Stimulated activated CD8-positive, alpha-beta memory T cell treated with anti-CD3 and anti-CD28 coated beads, Interleukin-4, amount 100 ng/mL, for 48 hours (primary cell): ENCODE measurements around the gene NT5M.
"Not testable (repeated sequence)": the region's sequence is repeated elsewhere in the genome, so short reads cannot be mapped to it uniquely, and the experiment has no call there.

Source experiments
- DNase-seq: peaks from one replicate; pipeline ENCODE4 v3.0.0-alpha.2; 2020

Gene NT5M

GRCh38 chr17:17303010-17303846, at the start of gene NT5M:
Gene NT5M (plus strand): TSS chr17:17303373. CDS start chr17:17303551, 178 bp downstream.
- DNase-seq: peak; percentile 82

DNA sequence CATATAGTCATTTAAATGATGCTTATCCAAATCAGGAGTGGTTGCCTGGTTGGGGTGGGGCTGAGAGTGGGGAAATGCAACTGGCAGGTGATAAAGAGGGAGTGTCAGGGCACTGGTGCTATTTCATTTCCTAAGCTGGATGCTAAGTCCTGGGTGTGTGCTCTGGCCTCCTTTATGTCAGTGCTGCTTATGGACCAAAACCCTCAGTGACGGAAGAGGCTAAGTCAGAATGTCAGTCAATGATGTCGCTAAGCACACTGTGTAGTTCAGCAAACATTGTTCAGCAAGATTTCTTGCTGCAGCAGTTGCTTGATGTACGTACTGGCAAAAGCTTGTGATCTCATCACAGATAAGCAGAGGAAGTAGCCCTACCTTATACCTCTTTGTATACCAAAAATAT, 49.8 kb upstream of the NT5M start:
- no peak for DNase-seq

GRCh38 chr17:17254036-17254435, 49.1 kb upstream of the NT5M start:
- DNase-seq: no peak

- DNase-seq: not testable (repeated sequence)
These were observed 47.5 kb upstream of the NT5M start for GRCh38 chr17:17255689-17256088.

DNA sequence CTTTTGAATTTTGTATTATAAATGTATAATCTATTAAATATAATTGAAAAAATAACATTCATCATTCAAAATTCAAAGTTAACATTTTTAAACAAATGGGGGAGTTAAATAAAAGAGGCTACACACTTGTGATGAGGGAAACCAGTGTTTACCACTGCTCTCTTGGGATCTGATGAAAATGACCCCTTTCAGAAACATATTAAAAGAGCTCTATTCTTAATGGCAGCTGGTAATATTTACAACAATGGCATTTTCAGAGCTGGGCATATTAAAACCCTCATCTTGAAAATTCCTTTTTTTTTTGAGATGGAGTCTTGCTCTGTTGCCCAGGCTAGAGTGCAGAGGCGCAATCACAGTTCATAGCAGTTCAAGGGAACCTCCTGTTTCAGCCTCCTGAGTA, 46.9 kb upstream of the NT5M start:
- no peak for DNase-seq

DNA sequence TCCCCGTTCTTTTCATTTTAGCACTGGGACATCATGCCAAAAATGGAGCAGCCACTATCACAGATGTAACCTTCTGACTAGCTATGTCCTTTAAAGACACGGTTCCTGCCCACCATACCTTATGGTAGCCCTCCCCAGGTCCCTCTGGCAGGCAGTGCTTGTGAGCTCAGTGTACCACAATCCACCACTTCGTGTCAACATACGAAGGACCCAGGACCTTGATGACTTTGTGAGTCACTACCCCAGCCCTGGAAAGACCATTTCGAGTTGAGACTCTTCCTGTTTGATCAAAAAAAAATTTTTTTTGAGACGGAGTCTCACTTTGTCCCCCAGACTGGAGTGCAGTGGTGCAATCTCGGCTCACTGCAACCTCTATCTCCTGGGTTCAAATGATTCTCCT, 45.2 kb upstream of the NT5M start:
- no peak for DNase-seq

DNA sequence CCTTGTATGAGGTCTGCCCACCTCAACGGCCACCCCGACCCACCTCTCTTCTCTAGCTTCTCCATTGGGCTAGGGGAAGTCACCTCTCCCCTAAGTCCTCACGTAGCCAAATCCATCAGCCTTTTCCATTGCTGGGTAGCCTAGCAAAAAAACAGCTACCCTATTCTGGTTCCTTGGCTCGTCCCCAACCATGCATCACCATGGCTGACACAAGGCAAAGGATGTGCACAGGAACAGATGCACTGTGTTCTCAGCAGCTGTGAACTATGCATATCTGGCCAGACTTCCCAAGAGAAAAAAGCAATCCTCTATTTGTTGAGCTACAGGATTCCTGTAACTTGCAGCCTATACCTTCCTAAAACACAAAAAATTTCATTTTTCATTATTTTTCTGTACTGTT, 44.2 kb upstream of the NT5M start:
- DNase-seq: no peak

DNA sequence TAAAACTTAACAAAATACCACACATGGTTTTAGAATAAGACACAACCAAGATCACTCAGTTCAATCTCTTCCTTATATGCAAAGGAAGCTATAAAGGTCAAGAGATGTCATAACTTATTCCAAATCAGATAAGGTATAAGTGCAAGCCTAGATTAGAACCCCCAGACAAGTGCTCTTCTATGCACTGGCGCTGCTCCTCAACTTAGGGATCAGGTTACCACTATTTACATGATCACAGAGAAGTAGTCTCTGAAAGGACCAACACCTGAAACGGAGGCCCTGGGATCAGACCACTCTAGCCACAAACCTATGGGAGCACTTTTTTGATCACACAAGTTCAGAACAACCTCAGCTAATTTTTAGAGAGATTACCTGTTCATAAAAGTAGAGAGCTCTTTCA, 38.7 kb upstream of the NT5M start:
- DNase-seq: no peak

DNA sequence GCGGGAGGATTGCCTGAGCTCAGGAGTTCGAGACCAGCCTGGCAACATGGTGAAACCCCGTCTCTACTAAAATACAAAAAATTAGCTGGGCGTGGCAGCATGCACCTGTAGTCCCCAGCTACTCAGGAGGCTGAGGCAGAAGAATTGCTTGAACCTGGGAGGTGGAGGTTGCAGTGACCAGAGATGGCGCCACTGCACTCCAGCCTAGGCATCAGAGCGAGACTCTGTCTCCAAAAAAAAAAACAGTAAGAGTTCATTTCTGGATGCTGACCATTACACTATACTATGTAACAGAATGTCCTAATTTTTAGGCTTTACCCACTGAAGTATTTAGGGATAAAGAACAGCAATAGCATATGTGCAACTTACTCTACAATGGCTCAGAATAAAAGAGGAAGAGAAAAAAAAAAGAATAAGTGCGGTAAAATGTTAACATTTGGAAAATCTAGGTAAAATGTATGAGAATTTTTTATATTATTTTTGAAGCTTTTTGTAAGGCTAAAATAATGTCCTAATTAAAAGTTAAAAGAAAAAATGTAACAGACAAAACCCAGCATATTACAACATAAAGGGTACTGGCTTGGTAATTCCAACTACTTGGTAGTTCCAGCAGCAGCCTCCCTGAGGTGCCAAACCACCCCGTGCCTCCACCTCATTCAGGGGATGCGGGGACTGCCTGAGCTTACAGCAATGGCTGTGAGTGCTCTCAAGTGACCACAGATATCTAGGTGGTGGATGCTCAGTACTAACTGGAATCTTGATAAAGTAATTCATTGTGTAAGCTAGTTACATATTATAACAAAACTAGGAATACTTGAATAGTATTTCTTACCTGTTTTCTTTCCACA, 33.0 kb upstream of the NT5M start:
- peak; percentile 37 for DNase-seq

GRCh38 chr17:17275971-17276370, 27.2 kb upstream of the NT5M start:
- no peak for DNase-seq

DNA sequence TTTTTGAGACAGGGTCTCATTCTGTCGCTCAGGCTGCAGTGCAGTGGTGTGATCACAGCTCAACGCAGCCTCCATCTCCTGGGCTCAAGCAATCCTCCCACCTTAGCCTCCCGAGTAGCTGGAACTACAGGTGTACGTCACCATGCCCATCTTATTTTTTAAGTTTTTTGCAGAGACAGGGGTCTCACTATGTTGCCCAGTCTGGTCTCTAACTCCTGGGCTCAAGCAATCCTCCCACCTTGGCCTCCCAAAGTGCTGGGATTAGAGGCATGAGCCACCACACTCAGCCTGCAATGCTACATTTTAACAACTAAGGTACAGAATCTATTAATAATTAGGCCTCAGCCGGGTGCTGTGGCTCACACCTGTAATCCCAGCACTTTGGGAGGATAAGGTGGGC, 25.7 kb upstream of the NT5M start:
- not testable (repeated sequence) for DNase-seq

DNA sequence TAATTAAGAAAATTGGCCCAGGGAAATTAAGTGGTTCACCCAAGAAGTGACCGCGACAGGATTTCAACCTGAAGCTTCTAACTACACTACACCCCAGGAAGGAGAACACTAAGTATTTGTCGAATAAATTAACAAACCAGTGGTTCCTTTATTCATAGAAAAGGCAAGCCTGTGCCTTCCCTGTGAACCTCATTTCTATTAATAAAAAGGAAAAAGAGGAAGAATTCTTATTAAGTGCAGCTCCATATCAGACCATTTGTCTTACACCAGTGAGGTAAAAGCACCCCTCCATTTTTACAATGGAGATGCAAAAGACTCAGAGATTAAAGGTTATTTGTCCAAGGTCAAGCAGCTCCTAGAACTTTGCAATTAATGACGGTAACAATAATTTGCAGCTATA, 23.9 kb upstream of the NT5M start:
- no peak for DNase-seq

- DNase-seq: peak; percentile 98
These were observed 22.3 kb upstream of the NT5M start, which contains the start of gene COPS3 for GRCh38 chr17:17280613-17281549. Gene COPS3 (minus strand): TSS chr17:17281246. CDS start chr17:17281186, 60 bp downstream.

- no peak for DNase-seq
These were observed 17.2 kb upstream of the NT5M start for GRCh38 chr17:17285951-17286350.

DNA sequence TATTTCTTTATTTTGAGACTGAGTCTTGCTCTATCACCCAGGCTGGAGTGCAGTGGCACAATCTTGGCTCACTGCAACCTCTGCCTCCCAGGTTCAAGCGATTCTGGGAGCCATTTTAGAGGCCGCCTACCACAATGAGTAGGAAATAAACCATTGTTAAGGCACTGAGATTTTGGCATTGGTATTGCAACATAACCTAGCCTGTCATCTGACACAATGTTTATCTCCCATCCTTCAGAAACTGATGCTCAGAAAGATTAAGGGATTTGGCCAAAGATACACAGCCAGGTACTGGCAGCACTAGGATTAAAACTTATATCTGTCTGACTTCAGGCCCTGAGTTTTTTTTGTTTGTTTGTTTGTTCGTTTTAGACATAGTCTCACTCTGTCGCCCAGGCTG, 14.1 kb upstream of the NT5M start:
- DNase-seq: no peak

DNA sequence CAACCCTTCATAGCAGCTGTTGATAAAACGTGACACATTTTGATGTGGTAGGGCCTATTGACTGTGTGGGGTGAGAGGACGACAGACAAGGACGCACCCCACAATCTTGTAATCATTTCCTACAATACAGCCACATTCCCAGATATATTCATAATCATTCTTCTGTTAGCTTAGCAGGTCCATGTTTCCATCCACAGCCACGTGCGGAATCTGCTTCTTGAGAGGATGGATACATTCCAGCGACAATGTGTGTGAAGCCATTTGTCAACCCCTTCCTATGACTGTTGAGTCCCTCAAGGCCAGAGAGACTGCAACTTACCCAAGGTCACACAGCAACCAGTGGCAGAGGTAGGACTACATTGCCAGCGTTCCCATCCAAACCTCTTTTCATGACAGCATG, 13.5 kb upstream of the NT5M start:
- no peak for DNase-seq

DNA sequence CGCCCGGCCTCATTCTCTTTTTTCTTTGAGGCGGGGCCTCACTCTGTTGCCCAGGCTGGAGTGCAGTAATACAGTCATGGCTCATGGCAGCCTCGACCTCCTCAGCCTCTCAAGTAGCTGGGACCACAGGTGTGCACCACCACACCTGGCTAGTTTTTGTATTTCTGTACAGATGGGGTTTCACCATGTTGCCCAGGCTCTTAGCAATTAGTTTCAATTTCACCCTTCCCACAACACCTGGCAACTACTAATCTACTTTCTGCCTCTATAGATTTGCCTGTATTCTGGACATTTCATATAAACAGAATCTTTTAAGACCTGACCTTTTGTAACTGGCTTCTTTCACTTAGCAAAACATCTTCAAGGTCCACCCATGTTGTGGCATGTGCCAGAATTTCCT, 8.0 kb upstream of the NT5M start:
- DNase-seq: no peak

GRCh38 chr17:17297217-17297616, 6.0 kb upstream of the NT5M start:
- no peak for DNase-seq

DNA sequence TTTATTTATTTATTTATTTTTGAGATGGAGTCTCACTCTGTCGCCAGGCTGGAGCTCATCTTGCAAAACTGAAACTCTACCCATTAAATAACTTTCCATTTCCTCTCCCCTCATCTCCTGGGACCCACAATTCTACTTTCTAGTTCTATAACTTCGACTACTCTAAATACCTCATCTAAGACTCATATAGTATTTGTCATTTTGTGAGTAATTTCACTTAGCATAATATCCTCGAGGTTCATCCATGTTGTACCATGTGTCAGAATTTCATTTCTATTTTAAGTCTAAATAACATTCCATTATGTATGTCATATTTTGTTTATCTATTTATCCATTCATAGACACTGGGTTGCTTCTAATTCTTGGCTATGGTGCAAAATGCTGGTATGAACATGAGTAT, 5.1 kb upstream of the NT5M start:
- DNase-seq: no peak

DNA sequence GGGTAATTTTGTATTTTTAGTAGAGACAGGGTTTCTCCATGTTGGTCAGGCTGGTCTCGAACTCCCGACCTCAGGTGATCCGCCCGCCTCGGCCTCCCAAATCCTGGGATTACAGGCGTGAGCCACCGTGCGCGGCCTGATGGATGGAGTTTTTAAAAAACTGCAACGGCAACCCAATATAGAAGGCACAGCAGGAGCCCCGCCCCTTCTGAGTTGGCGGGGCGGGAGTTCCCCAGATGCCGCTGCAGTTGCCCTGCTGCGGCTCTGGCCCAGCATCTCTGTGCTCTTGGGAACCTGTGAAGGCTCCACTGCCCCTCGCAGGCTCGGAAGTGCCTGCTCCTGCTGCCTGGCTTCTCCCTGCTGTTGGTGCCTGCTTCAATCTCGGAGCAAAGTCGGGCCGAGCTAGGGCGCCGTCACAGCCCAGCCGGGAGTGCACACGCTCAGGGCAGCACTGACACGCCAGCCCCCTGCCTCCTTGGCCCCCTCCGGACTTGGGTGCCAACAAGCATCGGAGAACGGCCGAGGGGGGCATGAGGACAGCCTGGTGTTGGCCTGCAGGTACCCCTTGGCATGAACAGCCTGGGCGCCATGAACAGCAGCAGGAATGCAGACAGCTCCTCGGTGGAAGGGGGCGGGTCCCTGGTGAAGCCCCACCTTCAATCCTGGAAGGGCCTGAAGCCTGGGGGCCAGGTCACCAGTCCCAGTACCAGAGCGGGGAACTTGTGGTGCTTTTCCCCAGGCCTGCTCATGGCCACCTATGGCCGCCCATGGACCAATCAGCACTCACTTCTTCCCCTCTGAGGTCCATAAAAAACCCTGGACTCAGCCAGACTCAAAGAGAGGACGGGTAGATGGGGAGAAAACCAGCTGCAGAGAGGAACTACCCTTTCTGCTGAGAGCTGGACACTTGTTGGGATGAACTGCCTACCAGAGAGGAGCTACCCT, 2.3 kb upstream of the NT5M start:
- DNase-seq: peak; percentile 68

- DNase-seq: not testable (repeated sequence)
These were observed 1.5 kb upstream of the NT5M start for GRCh38 chr17:17301659-17302058.
